ENCODE data around the gene COASY. TPM values are rescaled to one million over a fixed set of nuclear protein-coding genes. Genes with fewer than 3 reads are reported as not detected.

COASY gene
- total RNA-seq, 1 experiment from 2014 or later = 46.7 TPM

DNA sequence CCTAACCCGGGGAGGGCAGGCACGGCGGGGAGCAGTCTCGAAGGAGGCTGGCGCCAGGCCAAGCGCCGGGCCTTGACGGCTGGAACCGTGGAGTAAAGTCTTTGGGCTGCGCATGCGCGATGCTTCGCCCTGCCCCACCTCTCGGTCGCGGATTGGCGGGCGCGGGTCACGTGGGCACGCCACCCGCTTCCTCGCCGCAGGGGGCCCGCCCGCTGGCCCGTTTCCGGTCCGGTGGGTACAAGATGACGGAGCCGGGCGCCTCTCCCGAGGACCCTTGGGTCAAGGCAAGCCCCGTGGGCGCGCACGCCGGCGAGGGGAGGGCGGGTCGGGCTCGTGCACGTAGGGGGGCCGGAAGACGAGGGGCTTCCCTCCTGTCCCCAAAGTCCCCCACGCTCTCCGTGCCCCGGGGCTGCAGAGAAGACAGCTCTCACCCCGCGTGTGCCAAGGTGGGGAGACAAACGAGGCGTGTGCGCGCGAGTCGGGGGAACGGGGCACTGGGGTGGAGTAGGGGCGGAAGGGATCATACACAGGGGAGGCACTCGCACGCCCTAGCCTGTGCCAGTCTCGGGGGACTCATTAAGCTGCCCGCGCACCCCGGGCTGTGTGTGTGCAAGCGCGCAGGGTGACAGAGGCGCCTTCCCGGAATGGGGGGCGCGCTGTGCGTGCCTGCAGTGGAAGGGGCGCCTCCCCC, 5.1 kb downstream of the COASY start, which contains the start of gene MLX:
TSS of gene MLX (plus strand) at position 218 of the 691 bp plus-strand sequence. CDS start at position 243, 25 bp downstream.
- peak within 1 kb of the TSS; percentile 79 for H3K27ac ChIP-seq (ENCODE audit: low read length)
- peak within 1 kb of the TSS; percentile 94 for H3K9ac ChIP-seq (ENCODE audit: low read length)
- no peaks in the 10 kb centered on the region for H3K27me3 ChIP-seq (ENCODE audit: low read length)
- 0 out of 2 replicates have a peak within 1 kb of the TSS, but pooled peaks have one; percentile 42 for H2AFZ ChIP-seq (ENCODE audit: low read length)
- H3K9me2 ChIP-seq (replicated peaks; ENCODE audit: insufficient read depth, low read length) = no peaks in the 10 kb centered on the region
- peak within 1 kb of the TSS; percentile 99 for H3K4me3 ChIP-seq (ENCODE audit: low read length)
- DNase-seq = peak; percentile 97
- no peaks in the 10 kb centered on the region for H4K20me1 ChIP-seq (ENCODE audit: insufficient read depth, low read depth, low read length)
- H3K9me3 ChIP-seq (ENCODE audit: low read length) = no peaks in the 10 kb centered on the region
- H3K4me1 ChIP-seq (ENCODE audit: low read length) = peaks cover 33% of the 10 kb centered on the region
- peak within 1 kb of the TSS; percentile 100 for H3K4me2 ChIP-seq (ENCODE audit: low read depth, low read length, poor library complexity, severe bottlenecking)
- peaks cover 25% of the 10 kb centered on the region for H3K36me3 ChIP-seq (ENCODE audit: insufficient read depth, low read length)
- peaks cover 42% of the 10 kb centered on the region for H3K79me2 ChIP-seq (ENCODE audit: low read length)

- no peaks in the 10 kb centered on the region for H3K9me3 ChIP-seq (ENCODE audit: low read length)
- no peak for DNase-seq
- peaks cover 33% of the 10 kb centered on the region for H3K36me3 ChIP-seq (ENCODE audit: insufficient read depth, low read length)
- H3K4me2 ChIP-seq (ENCODE audit: low read depth, low read length, poor library complexity, severe bottlenecking) = peak overlapping the region; percentile 100
- H3K9me2 ChIP-seq (replicated peaks; ENCODE audit: insufficient read depth, low read length) = no peaks in the 10 kb centered on the region
- H3K4me1 ChIP-seq (ENCODE audit: low read length) = peaks cover 27% of the 10 kb centered on the region
- no peak overlapping the region for H3K4me3 ChIP-seq (ENCODE audit: low read length)
- no peak overlapping the region for H2AFZ ChIP-seq (ENCODE audit: low read length)
- no peak overlapping the region for H3K27ac ChIP-seq (ENCODE audit: low read length)
- H4K20me1 ChIP-seq (ENCODE audit: insufficient read depth, low read depth, low read length) = no peaks in the 10 kb centered on the region
- H3K79me2 ChIP-seq (ENCODE audit: low read length) = peaks cover 27% of the 10 kb centered on the region
- H3K27me3 ChIP-seq (ENCODE audit: low read length) = no peaks in the 10 kb centered on the region
- no peak overlapping the region for H3K9ac ChIP-seq (ENCODE audit: low read length)
Measured at GRCh38 chr17:42568341-42569111, 6.6 kb downstream of the COASY start.

- Histone ChIP-seq H3K4me3 (ENCODE audit: low read length) (no peak overlapping the region), H3K4me1 (ENCODE audit: low read length) (peaks cover 29% of the 10 kb centered on the region), H3K9ac (ENCODE audit: low read length) (no peak overlapping the region), H3K36me3 (ENCODE audit: insufficient read depth, low read length) (peaks cover 36% of the 10 kb centered on the region), H4K20me1 (ENCODE audit: insufficient read depth, low read depth, low read length) (no peaks in the 10 kb centered on the region), H3K9me3 (ENCODE audit: low read length) (no peaks in the 10 kb centered on the region), H3K27me3 (ENCODE audit: low read length) (no peaks in the 10 kb centered on the region), H2AFZ (ENCODE audit: low read length) (no peak overlapping the region), H3K27ac (ENCODE audit: low read length) (no peak overlapping the region), H3K9me2 (replicated peaks; ENCODE audit: insufficient read depth, low read length) (no peaks in the 10 kb centered on the region), H3K79me2 (ENCODE audit: low read length) (peaks cover 28% of the 10 kb centered on the region), H3K4me2 (ENCODE audit: low read depth, low read length, poor library complexity, severe bottlenecking) (no peak overlapping the region)
- no peak for DNase-seq
Measured at GRCh38 chr17:42571435-42572225, 9.7 kb downstream of the COASY start.

DNA sequence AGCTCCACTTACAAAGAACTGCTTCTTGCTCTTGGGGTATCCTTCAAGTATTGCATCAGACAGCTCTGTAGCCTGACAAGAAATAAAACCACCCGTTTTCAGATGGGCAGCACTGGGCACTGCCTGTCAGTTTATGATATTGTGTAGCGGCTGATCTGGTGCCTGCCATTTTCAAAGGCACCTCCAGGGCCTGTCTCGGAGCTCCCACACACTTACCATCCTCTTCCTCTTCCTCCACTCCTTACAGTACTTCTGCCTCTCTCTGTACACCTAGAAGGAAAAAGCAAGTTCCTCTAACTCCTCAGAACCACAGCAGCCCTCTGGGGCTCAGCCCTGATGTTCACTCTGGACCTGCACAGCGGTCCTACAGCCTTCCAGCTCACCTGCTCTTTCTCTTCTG, 11.1 kb downstream of the COASY start:
- no peak overlapping the region for H3K4me3 ChIP-seq (ENCODE audit: low read length)
- no peaks in the 10 kb centered on the region for H3K9me3 ChIP-seq (ENCODE audit: low read length)
- peaks cover 29% of the 10 kb centered on the region for H3K79me2 ChIP-seq (ENCODE audit: low read length)
- no peak overlapping the region for H2AFZ ChIP-seq (ENCODE audit: low read length)
- H3K4me1 ChIP-seq (ENCODE audit: low read length) = peaks cover 30% of the 10 kb centered on the region
- H4K20me1 ChIP-seq (ENCODE audit: insufficient read depth, low read depth, low read length) = no peaks in the 10 kb centered on the region
- DNase-seq = no peak
- peaks cover 36% of the 10 kb centered on the region for H3K36me3 ChIP-seq (ENCODE audit: insufficient read depth, low read length)
- no peak overlapping the region for H3K4me2 ChIP-seq (ENCODE audit: low read depth, low read length, poor library complexity, severe bottlenecking)
- no peak overlapping the region for H3K27ac ChIP-seq (ENCODE audit: low read length)
- H3K9me2 ChIP-seq (replicated peaks; ENCODE audit: insufficient read depth, low read length) = no peaks in the 10 kb centered on the region
- 0 out of 2 replicates have a peak overlapping the region, but pooled peaks have one; percentile 15 for H3K9ac ChIP-seq (ENCODE audit: low read length)
- H3K27me3 ChIP-seq (ENCODE audit: low read length) = no peaks in the 10 kb centered on the region

GRCh38 chr17:42574463-42574862, 12.5 kb downstream of the COASY start:
- Histone ChIP-seq H3K36me3 (ENCODE audit: insufficient read depth, low read length) (peaks cover 36% of the 10 kb centered on the region), H3K79me2 (ENCODE audit: low read length) (peaks cover 28% of the 10 kb centered on the region), H3K27ac (ENCODE audit: low read length) (no peak overlapping the region), H3K4me3 (ENCODE audit: low read length) (no peak overlapping the region), H3K9me3 (ENCODE audit: low read length) (no peaks in the 10 kb centered on the region), H2AFZ (ENCODE audit: low read length) (no peak overlapping the region), H3K27me3 (ENCODE audit: low read length) (no peaks in the 10 kb centered on the region), H4K20me1 (ENCODE audit: insufficient read depth, low read depth, low read length) (no peaks in the 10 kb centered on the region), H3K9ac (ENCODE audit: low read length) (no peak overlapping the region), H3K9me2 (replicated peaks; ENCODE audit: insufficient read depth, low read length) (no peaks in the 10 kb centered on the region), H3K4me2 (ENCODE audit: low read depth, low read length, poor library complexity, severe bottlenecking) (no peak overlapping the region), H3K4me1 (ENCODE audit: low read length) (peaks cover 37% of the 10 kb centered on the region)
- no peak for DNase-seq

DNA sequence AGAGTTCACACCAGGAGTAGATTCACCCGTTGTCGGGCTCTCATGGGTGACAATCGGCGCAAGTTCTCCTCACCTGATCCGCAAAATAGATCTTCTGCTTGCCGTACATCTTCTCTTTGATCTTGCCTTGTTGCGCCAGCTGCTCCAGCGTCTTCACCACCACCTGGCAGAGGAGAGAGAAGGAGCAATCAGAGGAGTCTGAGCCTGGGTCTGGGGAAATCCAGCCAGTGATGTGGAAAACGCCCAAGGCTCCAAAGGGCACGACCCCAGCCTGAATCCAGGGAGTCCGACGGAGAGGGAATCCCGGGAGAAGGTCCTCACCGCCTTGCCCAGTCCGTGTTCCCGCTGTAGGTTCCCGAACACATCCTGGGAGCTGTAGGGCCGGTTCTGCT, 15.2 kb downstream of the COASY start:
- H3K9ac ChIP-seq (ENCODE audit: low read length) = peak overlapping the region; percentile 98
- no peak overlapping the region for H2AFZ ChIP-seq (ENCODE audit: low read length)
- no peaks in the 10 kb centered on the region for H3K9me3 ChIP-seq (ENCODE audit: low read length)
- H3K4me3 ChIP-seq (ENCODE audit: low read length) = peak overlapping the region; percentile 87
- H3K79me2 ChIP-seq (ENCODE audit: low read length) = peaks cover 28% of the 10 kb centered on the region
- DNase-seq = peak; percentile 62
- peak overlapping the region; percentile 58; the same call in 1 of the 2 replicates for H3K27ac ChIP-seq (ENCODE audit: low read length)
- H3K9me2 ChIP-seq (replicated peaks; ENCODE audit: insufficient read depth, low read length) = no peaks in the 10 kb centered on the region
- no peaks in the 10 kb centered on the region for H3K27me3 ChIP-seq (ENCODE audit: low read length)
- peaks cover 26% of the 10 kb centered on the region; the same call in 1 of the 2 replicates for H3K36me3 ChIP-seq (ENCODE audit: insufficient read depth, low read length)
- peaks cover 45% of the 10 kb centered on the region for H3K4me1 ChIP-seq (ENCODE audit: low read length)
- no peaks in the 10 kb centered on the region for H4K20me1 ChIP-seq (ENCODE audit: insufficient read depth, low read depth, low read length)
- H3K4me2 ChIP-seq (ENCODE audit: low read depth, low read length, poor library complexity, severe bottlenecking) = peak overlapping the region; percentile 100

DNA sequence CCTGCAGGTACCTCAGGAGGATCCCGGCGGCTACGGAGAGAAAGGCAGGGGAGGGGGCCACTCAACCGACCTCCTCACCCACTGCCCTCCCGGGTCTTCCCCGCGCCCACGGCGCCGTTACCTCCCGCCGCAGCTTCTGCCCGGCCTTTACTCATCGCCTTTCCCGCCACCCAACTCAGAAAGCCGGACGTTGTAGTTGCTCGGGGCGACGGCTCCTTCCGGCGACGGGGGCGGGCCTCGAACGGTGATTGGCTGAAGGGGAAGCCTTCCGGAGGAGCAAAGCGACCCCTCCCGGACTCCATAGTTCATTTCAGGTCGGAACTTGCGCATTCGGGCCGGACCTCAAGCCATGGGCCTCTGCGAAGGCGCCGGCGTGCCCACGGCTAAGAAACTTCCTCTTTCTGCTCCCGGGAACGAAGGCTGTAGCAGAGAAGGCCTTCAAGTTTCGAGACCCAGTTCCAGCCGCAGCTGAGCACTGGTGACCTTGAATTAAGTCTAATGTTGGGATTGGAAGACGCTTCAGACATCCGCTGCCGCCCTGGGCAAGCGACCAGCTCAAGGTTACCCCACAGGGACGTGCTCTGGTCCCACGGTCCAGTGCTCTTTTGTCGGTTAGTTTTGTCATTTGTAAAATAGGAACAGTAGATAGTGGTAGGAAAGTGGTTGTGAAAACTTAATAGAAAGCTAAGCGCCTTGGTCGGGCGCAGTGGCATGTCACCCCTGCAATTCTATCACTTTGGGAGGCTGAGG, 15.8 kb downstream of the COASY start, which contains the start of gene PSMC3IP:
TSS of gene PSMC3IP (minus strand) at position 198 of the 750 bp plus-strand sequence. CDS start at position 155, 43 bp downstream.
- DNase-seq = peak; percentile 98
- Histone ChIP-seq H3K9me2 (replicated peaks; ENCODE audit: insufficient read depth, low read length) (no peaks in the 10 kb centered on the region), H3K9me3 (ENCODE audit: low read length) (no peaks in the 10 kb centered on the region), H3K4me3 (ENCODE audit: low read length) (peak within 1 kb of the TSS; percentile 87), H3K9ac (ENCODE audit: low read length) (peak within 1 kb of the TSS; percentile 98), H3K27me3 (ENCODE audit: low read length) (no peaks in the 10 kb centered on the region), H3K36me3 (ENCODE audit: insufficient read depth, low read length) (peaks cover 26% of the 10 kb centered on the region; the same call in 1 of the 2 replicates), H4K20me1 (ENCODE audit: insufficient read depth, low read depth, low read length) (no peaks in the 10 kb centered on the region), H3K27ac (ENCODE audit: low read length) (peak within 1 kb of the TSS; percentile 96), H3K79me2 (ENCODE audit: low read length) (peaks cover 28% of the 10 kb centered on the region), H3K4me2 (ENCODE audit: low read depth, low read length, poor library complexity, severe bottlenecking) (peak within 1 kb of the TSS; percentile 100), H3K4me1 (ENCODE audit: low read length) (peaks cover 45% of the 10 kb centered on the region), H2AFZ (ENCODE audit: low read length) (peak within 1 kb of the TSS; percentile 70; the same call in 1 of the 2 replicates)
